ENCODE results near the gene AGFG2.

AGFG2 gene

DNA sequence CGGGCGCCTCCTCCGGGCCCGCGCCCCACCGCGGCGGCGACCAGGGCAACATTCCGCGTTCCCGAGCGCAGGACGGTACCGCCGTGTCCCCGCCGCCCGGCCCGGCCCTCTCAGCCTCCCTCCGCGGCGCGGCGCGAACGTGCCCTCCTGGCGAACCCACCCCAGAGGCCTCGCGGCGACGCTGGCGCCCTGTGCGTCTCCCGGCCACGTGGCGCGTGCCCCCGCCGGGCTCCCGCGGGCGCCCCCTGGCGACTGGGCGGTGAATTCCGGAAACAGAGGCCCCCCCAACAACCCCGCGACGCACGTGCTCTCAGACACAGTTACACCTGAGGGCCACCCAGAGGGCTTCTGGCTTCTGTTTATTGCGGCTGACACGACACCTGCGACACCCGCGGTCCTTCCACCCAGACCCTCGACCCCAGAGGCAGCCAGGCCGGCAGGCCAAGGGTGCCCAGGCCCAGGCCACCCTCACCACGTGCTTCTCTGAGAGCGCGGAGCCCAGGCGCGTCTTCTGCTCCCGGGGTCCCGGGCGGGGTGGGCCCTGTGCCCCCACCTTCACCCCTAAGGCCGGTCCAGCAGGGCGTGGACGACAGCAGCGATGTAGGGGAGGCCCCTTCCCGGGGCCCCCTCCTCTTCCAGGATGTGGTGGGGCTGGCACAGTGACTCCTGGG is 34.8 kb downstream of the AGFG2 start, which contains the start of gene SAP25:
Gene SAP25 (minus strand): TSS at position 210 of the 671 bp plus-strand sequence. CDS start 158 bp downstream, at position 52.
- DNase-seq: no peak

DNA sequence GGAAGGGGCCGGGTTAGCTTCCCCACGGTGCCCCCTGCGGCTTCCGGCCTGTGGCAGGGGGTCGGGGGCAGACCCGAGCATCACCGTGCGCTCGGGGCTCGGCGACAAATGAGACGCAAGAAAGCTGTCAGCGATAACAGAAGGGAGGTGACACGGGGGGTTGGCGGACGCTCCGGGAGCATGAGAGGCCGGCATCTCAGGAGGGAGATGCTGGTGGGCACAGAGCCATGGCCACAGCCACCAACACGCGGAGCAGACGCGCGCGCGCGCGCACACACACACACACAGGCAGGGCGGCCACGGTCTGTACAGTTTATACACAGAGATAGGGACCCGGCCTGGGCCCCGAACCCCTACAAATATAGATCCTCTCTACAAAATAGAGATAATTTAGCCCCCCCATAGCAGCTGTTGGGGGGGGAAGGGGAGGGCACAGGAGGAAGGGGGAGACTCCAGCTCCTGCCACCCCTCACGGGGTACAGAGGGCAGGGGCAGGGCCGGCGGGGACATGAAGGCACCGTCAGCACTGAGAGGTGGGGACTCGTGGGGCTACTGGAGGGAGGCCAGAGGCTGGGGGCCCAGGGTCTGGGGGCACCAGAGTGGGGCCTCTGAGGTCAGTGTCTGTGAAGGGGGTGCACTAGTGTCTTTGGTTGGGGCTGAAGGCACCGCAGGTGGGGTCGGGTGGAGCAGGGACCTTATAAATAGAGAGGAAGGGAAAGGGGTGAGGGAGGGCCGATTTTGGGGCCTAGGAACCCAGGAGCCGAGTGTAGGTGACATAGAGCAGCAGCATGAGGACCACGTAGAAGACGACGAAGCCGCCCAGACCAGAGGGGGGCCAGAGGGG is 35.6 kb downstream of the AGFG2 start:
- DNase-seq: no peak

DNA sequence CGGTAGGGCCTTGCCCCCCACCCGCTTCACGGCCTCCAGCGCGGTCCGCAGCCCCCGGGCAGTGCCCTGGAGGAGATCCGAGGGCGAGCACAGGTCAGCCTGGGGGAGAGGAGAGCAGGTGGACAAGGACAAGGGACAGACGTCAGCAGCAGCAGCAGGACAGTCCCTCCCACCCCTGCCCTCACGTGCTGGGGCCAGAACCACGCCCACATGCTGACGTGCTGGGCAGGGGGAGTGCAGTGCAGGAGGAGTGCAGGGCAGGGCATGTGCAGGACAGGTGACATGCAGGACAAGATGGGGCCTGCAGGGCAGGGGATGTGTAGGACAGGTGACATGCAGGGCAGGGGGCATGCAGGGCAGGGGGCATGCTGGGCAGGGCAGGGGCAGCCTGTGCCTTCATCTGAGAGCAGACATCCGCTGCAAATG is 36.2 kb downstream of the AGFG2 start:
- no peak for DNase-seq

DNA sequence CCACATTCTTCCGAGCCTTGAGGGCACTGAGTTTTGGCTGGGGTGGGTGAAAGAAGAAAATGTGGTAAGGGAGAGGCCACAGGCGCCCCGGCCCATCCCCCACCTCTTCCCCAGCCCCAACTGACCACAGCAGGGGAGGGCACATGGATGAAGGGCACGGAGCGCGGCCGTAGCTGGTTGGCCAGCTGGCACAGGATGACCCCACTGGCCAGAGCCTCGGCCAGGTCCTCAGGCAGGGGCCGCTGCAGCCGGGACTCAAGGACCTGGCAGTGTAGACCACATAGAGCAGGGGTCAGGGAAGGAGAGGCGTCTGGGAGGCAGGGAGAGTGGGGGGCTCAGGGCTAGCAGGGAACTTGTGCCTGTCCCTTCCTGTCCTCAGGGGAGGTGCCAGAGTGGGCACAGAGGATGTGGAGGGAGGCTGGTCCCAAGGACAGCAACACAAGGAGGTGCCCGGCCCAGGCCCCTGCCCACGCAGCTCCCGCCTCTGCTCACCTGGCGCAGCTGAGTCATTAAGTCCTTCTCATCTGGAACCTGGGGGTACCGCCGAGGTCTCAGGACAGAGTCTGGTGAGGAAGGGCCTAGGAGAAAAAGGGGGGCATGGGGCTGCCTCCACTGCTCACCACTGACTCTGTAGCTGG is 36.9 kb downstream of the AGFG2 start:
- no peak for DNase-seq

DNA sequence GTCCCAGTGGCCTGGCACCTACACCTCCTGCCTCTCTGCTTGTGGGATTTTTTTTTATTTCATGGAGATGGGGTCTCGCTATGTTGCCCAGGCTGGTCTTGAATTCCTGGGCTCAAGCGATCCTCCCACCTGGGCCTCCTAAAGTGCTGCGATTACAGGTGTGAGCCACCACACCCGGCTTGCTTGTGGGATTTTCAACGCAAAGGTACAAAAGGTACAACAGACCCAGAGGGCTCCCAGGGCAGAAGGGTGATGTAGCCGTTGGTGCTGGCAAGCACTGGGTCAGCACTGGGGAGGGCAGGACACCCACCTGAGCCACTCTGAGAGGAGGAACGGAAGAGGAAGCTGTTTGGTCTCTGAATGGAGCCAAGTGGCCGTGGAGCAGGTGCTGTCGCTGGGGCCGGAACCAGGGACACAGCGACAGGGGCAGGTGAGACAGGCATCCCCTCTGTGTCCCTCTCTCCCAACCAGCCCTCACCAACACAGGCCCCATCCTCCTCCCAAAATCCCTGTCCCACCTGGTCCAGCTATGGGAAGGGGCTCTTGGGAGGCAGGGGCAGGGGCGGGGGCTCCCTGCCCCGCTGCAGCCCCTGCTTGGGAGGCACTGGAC is 37.5 kb downstream of the AGFG2 start:
- DNase-seq: no peak

DNA sequence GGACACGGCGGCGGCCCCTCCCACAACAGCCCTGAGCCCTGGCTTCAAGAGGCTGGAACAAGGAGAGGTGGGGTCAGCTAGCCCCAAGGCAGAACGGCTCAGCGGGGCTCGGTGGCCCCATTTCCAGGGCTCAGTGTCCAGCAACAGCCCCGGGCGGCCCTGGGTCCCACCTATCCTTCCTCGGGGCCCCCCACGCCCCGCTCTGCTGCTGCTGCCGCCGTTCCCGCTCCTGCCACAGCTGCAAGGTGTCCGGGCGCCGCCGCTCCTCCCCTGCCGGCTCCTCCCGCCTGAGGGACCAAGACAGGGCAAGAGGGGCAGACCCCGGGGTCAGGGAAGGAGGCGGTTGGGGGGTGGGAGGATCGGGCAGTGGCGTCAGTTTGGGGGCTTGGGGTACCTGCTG is 38.1 kb downstream of the AGFG2 start:
- DNase-seq: no peak

DNA sequence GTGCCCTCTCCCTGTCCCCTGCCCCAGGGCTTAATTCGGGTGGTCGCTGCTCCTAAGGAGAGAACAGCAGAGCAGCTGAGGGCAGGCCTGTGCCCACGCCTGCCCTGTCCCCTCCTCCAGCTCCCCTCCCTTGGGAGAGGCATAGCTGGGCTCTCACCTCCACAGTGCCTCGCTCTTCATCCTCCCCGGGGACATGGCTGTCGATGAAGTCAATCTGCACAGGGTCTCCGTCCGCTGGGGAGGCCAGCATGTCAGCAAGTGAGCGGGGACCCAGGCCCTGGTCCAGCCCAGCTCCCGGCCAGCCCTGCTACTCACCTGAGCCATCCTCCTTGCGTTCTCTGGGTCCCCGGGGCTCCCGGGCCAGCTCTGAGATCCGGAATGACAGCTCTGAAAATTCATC is 38.5 kb downstream of the AGFG2 start:
- DNase-seq: no peak

DNA sequence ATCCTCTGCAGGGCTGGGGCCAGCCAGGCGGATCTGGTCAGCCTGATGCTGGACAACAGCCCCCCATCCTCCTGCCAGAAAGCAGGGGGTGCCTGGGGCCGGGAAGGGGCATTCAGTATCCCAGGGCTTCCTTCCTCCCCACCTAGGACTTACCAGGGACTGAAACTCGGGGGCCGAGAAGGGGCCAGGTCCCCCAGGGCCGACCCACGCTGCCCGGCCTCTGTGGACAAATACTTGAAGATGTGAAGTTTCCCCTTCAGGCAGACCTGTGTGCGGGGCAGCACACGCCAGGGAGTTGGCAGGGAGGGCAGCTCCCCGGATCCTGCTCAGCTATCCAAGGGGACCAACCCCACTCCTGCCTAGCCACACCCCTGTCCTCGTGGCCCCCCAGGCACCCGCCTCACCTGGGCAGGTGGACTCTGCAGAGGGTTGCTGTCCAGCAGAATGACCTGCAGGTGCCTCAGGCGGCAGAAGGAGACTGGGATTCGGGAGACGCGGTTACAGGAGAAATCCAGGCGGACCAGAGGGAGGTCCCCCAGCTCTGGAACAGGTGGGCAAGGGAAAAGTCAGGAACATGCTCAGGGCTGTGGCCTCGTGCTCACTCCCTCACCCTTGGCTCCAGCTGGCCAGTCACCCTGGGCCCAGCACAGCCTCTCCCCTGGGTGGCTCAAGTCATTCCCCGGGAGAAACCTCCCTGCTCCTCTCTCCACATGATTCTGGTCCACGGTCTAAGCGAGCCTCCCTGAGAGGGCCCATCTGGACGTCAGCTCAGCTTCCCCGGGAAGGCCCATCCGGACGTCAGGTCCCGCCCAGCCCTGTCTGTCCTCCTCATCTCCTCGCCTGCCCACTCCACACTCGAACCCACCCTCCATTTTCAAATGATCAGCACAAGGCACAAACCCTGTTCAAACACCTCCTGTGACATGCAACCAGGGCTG is 39.5 kb downstream of the AGFG2 start:
- no peak for DNase-seq

DNA sequence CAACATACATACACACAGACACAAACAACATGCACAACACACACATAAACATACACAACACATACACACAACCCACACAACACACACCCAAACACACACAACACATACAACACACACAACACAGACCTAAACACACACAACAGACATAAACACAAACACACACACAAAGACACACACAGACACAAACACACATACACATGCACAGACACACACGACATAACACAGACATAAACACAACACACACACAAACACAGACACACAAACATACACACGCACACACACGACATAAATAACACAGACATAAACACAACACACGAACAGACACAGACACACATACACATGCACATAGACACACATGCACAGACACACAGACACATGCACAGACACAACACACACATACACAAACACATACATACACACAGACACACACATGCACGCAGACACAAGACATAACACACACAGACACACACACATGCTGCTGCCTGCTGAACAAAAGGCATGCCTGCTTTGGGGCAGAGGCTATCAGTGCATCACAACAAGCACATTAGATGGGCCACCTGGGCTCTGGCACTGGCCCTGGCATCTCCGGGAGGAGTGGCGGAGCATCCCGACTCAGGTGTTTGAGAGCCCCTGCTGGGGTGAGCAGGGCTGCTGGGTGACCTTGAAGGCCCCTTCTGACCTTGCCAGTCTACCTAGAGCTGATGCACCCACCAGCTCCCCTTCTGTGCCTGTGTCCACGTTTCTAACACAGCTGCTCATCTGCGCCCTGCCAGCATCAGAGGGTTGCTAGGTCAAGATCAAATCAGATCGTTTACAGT is 41.7 kb downstream of the AGFG2 start:
- DNase-seq: no peak

DNA sequence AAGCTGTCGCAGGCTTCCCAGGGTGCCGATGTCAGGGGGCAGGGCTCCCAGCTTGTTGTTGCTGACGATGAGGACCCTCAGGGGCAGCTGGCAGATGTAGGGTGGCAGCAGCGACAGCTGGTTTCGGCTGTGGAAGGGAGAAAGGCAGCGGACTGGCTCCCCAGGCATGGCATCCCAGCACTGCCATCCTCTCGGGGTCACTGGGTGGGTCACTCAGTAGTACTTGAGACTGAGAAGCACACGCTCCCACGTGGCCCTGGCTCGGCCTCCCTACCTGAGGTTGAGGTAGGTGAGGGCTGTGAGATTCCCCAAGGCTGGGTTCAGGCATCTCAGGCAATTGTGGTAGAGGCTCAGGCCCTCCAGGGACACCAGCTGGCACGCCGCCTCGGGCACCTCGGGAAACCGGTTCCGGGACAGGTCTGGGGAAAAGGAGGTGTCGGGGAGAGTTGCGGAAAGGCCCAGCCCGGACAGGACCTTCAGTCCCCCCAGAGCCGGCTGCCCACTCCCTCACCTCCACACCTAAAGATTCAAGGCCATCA is 43.1 kb downstream of the AGFG2 start:
- no peak for DNase-seq

DNA sequence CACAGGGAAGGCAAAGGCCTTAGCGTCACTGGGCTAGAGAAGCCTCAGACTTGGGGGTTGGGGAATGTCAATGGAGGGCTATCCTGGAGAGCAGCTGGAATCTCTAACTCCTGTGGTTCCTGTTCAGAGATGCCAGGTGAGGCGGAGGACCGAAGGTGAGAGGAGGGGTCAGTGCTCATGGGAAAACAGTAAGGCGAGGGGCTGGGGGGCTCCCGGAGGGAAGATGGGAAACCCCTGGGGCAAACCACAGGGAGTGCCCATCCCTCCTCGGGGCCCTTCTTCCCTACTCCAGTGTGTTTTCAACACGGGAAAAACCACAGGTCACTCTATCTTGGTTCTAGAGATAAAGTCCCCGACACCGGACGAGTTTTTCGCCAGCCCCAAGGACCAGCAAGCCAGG is 43.6 kb downstream of the AGFG2 start:
- DNase-seq: no peak

DNA sequence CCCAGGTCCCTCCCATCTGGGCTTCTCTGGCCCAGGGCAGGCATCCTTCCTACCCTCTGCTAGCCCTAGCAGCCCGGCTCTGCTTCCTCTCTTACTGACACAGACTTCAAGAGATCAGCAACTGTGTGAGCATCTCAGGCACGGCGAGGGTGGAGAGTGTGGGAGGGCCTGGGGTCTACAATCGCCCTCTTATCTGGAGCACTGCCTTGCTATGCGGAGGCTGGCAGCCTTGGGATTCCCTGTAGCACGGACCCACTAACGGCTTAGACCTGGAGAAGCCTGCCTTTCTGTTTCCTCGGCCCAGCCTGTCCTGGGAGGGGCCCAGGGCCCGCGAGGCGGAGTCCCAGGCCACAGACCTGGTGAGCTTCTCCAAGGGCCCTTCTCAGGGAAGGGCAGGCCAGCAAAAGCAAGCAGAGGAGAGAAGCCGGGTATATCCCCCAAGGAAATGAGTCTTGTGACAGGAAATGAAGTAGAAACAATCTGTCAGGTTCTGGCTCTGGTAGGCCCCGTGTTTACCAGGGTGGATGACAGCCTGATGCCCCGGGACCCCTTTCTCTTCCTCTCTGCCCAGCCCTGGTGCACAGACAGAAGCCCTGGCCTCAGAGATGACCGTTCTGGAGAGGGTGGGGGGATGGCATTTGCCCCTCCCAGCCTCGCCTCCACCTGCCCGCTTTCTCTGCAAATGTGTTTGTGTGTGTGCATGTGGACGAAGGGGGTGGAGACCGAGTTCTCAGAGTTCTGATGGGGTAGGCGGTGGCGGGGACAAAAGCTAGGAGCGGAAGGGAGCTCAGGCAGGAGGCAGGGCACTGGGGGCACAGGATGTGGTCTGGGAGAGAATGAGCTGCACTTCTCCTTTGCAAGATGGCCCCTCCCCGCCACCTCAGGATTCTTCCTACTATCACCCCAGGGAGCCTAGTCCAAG is 44.4 kb downstream of the AGFG2 start:
- peak; percentile 75 to 83 for DNase-seq

DNA sequence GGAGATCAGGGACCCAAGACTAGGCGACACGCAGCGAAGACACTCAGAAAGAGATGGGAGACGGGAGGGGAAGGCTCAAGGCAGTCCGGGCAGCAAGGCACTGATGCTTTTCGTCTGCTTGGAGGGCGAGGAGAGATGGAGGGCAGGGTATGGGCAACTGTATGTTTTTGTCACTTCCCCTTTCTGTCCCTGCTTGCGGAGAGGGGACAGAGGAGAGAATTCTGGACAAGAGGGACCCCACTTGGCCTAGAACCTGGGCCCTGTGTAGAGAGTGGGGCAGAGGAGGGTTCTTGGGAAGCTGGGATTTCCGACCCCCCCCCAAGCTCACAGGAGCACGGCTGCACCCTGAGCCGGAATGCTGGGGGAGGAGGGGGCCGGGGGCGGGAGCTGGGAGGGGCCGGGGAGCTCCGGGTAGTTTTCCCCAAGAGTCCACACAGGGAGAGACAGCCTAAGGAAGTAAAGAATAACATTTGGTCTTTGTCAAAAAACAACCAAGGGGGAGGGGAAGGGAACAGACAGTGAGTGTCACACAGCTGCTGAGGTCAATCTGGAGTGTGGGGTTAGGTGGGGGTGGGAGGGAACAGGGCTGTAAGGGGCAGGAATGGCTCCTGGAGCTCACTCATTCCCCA is 45.2 kb downstream of the AGFG2 start:
- peak; percentile 68 to 89 for DNase-seq

DNA sequence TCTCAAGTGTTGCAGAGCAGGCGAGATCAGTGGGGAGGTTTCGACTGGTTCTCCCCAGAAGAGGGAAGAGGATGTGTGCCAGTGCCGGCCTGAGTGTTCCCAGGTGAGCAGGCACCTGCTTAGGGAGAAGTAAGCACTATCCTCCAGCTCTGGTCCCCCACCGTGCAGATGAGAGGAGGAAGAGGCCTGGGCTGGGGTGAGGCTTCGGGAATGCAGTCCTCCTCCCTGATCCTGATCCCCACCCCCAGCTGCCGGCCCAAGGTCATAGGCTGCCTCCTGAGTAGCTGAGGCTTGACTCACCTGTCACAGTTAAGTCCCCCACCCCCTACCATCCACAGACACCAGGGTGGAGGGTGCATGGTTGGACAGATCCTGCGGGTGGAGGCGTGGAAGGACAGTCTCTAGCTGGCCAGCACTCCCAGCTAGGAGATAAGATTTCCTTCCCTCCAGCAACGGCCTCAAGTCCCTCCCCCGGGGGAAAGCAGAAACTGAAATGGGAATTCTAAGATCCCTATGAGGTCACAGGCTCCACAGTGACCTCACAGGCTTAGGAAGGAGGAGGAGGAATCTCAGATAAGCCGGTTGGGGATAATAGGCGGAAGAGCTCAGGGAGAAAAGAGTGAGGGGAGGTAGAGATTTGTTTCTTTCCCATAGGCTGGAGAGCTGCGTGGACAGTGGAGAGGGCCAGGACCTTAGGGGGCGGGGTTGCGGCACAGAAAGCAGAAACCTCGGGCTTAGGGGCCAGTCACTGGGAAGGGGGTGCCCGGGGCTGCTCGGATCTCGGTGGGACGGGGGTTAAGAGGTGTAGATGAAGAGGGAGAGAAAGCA is 45.9 kb downstream of the AGFG2 start:
- peak; percentile 69 to 80 for DNase-seq

DNA sequence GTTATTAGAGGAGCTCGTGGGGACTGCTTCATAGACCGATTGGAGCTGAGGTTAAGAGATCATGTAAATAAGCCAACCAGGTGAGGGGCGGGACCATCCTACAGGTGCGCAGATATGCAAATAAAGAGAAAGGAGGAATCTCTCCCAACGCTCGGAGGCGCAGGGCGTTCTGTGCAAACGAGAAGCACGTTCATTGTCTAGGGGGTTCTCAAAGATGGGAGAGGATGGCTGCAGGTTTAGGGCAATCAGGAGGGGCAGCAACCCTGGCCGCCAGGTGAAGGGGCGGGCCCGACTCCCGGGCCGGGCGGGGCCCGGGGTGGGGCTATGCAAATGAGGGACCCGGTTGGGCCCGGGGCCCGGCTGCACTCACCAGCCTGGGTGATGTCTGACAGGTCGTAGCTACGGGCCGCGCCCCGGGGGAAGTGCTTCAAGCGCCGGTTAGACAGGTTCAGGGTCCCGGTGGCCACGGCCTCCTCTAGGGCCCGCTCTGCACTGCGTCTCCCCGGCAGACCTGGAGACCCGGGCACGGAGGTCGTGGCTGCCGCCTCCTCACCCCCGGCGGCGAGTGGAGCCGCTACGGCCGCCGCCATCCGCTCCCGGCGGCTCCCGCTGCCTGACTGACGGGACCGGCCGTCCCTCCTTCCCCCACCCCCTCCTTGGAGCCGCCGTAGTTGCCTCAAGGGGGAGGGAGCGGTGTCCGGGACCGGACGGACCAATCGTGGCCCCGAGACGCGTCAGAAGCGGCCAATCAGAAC is 46.7 kb downstream of the AGFG2 start, which contains the start of gene LRCH4:
Gene LRCH4 (minus strand): TSS at position 619 of the 755 bp plus-strand sequence. CDS start 29 bp downstream, at position 590.
- DNase-seq: no peak

DNA sequence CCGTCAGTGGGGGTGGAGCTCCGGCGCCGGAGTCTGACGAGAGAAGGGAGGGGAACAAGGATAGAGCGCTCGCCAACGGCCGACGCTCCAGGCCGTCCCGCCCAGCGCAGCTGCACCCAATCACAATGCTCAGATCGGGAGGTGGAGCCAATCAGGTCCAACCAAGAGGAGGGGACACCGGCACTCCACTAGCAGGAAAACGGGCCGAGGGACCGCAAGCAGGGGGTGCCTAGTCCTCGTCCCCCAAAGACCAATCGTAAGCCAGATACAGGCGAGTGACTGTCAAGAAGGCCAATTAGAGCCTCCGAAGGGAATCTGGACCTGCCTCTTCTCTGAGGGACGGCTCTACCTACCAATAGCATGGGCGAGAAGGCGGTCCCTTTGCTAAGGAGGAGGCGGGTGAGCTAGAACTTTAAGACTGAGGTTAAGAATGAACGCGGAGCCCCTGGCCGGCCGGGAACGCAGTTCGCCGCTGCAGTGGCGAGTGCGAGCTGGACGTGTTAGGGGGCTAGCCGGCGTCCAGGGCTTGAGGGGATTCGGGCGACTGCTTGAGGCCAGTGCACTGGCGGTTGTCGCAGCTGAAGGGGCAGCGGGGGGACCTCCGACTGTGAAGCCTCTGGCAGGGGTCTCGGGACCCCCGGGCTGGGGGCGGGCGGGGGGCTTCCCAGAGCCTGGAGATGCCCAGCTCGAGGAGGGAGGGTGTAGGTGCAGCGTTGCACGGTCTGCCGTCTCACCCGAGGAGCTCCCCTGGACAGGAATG is 47.4 kb downstream of the AGFG2 start, which contains the start of gene FBXO24:
Gene FBXO24 (plus strand): TSS at position 63 of the 760 bp plus-strand sequence. CDS start 298 bp downstream, at position 361.
- peak; percentile 99 to 100 for DNase-seq

Data from inflammatory macrophage treated with lipopolysaccharide for 1 hour (primary cell).